PFSK-1 (cell line): ENCODE results near the gene CUL9.

ENCODE experiments used
- REST ChIP-seq, 2 experiments: IDR thresholded peaks; 2 replicates each; pipeline versions ENCODE4 v1.6.1 to v1.8.0; 2011 to 2012; ENCODE audit warnings: low read depth in 2 of 2, low read length in 2 of 2, control low read depth in 1 of 2, inconsistent platforms in 1 of 2, mild to moderate bottlenecking in 1 of 2, moderate library complexity in 1 of 2; ENCODE audit not compliant: insufficient read depth in 1 of 2
- SIN3A ChIP-seq: IDR thresholded peaks from 2 replicates; pipeline ENCODE4 v1.6.1; 2012; ENCODE audit warnings: mild to moderate bottlenecking, low read length, moderate library complexity, borderline replicate concordance; ENCODE audit not compliant: insufficient read depth
- TAF1 ChIP-seq: IDR thresholded peaks from 2 replicates; pipeline ENCODE4 v1.6.1; 2012; ENCODE audit warnings: low read length, control low read depth, borderline replicate concordance; ENCODE audit not compliant: insufficient read depth

- TF ChIP-seq REST (IDR thresholded peaks at IDR 0.05; ENCODE audit: insufficient read depth in 1 of 2, low read depth in 2 of 2, low read length in 2 of 2): no peak
- no peak for TF ChIP-seq TAF1
- no peak for TF ChIP-seq SIN3A
Measured at GRCh38 chr6:43221046-43221972, 39.3 kb downstream of the CUL9 start.
